HG02973 (cell line): ENCODE results near the gene UBE2E1.
"Not testable (repeated sequence)": the region's sequence is repeated elsewhere in the genome, so short reads cannot be mapped to it uniquely, and the experiment has no call there.

Experiments used
- ATAC-seq: cut with Tn5 transposase; IDR thresholded peaks from one replicate; pipeline ENCODE4 v1.9.1; 2021; ENCODE audit warnings: moderate library complexity; ENCODE audit not compliant: unreplicated experiment

UBE2E1 gene

GRCh38 chr3:23843869-23844268 lies 38.1 kb downstream of the UBE2E1 start:
- no peak for ATAC-seq

GRCh38 chr3:23845326-23846216 lies 39.8 kb downstream of the UBE2E1 start:
- ATAC-seq, result no peak

GRCh38 chr3:23849462-23849861 lies 43.7 kb downstream of the UBE2E1 start:
- ATAC-seq, result not testable (repeated sequence)

DNA sequence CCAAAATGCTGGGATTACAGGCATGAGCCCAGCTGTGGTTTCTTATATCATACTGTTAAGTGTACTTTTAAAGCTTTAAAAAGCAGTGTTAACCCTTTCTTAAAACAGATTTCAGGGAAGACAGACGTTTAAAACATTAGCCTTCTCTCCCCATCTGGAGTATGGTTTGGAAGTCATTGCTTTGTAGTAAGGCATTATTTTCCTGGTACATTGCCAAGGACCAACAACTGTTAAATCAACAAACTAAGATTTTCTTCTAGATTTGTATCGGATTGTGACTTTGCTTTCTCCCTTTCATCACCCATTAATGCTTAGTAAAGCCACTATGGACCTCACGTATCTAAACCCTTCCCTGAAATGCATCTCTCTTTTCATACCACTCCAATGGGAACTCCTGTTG lies 50.5 kb downstream of the UBE2E1 start:
- ATAC-seq, result no peak

GRCh38 chr3:23859012-23859743 lies 53.4 kb downstream of the UBE2E1 start:
- no peak for ATAC-seq

- ATAC-seq, result no peak
Observed at GRCh38 chr3:23859839-23860382, 54.2 kb downstream of the UBE2E1 start.

GRCh38 chr3:23861689-23862088 lies 55.9 kb downstream of the UBE2E1 start:
- ATAC-seq, result no peak

GRCh38 chr3:23863060-23863459 lies 57.3 kb downstream of the UBE2E1 start:
- ATAC-seq, result no peak

DNA sequence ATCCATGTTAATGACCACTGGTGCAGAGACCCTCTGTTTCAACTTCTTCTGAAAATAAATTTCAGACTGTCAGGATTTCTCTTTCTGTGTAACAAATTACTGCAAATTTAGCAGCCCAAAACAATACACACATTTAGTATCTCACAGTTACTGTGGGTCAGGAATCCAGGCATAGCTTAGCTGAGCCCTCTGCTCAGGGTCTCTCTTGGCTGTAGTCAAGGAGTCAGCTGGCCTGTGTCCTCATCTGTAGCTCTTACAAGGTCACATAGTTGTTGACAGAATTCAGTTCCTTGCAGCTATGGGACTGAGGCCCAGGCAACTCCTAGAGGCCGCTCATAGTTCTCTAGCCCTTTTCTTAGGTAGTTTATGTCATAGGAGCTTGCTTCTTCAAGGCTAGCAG lies 59.2 kb downstream of the UBE2E1 start:
- ATAC-seq, result no peak

DNA sequence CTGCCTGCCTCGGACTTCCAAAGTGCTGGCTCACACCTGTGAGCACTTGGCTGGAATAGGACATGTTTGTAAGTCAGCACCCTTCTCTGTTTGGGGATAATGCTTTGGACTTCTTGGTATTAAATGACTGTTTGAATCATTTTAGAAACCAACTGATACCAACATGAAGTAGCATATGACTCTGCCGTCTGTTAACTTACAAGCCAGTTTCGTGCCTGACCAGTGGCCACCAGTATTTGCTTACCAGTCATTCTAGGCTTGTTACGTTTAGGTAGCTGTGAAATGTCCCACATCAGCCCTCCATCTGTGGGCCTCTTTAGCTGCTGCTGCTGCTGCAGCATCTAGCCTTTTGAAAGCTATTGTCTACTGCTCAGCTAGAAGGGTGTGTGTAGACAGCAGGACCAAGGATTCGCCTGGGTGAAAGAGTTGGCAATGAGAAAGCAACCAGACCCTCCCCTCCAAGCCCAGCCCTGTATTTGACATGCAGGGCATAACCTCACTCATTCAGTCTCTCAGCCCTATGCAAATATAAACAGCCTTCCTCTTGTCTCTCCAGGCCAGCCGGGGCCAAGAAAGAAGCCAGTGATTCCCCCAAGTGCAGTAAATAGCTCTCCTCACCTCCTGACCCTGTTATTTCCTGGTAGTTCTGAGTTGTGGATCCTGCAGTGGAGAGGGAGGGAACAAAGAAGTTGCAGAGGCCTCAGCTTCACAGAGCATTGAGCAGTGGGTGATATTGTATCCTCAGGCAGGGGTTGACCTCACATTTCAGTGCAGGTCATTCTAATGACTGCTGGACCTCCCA lies 60.0 kb downstream of the UBE2E1 start:
- peak; percentile 96 for ATAC-seq

GRCh38 chr3:23867400-23867799 lies 61.6 kb downstream of the UBE2E1 start:
- ATAC-seq, result no peak

DNA sequence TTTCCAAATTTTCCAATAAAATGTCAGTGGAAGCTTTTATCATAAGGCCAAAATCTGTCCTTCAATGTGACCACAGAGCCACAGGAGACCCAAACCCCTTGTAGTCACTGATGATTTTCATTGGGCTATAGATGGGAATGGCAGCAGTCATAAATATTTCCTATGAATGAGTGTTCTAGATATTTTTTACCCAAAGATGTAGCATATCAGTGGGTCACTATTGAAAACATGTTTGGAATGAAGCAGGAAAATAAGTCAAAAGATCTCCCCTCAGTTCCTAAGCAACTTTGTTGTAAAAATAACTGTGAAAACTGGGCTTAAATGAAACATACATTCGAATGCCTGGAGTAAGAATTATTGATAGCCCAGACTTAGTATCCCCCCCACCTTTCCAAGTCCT lies 62.1 kb downstream of the UBE2E1 start:
- ATAC-seq, result no peak

GRCh38 chr3:23869977-23870662 lies 64.4 kb downstream of the UBE2E1 start:
- no peak for ATAC-seq

GRCh38 chr3:23870663-23871043 lies 64.9 kb downstream of the UBE2E1 start:
- not testable (repeated sequence) for ATAC-seq

DNA sequence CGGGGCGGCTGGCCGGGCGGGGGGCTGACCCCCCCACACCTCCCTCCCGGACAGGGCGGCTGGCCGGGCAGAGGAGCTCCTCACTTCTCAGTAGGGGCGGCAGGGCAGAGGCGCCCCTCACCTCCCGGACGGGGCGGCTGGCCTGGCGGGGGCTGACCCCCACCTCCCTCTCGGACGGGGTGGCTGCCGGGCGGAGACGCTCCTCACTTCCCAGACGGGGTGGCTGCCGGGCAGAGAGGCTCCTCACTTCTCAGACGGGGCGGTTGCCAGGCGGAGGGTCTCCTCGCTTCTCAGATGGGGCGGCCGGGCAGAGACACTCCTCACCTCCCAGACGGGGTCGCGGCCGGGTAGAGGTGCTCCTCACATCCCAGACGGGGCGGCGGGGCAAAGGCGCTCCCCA lies 65.6 kb downstream of the UBE2E1 start:
- not testable (repeated sequence) for ATAC-seq

GRCh38 chr3:23872330-23872729 lies 66.6 kb downstream of the UBE2E1 start:
- ATAC-seq, result no peak

- no peak for ATAC-seq
Observed at GRCh38 chr3:23873941-23874340, 68.2 kb downstream of the UBE2E1 start.

GRCh38 chr3:23874359-23875112 lies 68.8 kb downstream of the UBE2E1 start:
- ATAC-seq, result no peak

DNA sequence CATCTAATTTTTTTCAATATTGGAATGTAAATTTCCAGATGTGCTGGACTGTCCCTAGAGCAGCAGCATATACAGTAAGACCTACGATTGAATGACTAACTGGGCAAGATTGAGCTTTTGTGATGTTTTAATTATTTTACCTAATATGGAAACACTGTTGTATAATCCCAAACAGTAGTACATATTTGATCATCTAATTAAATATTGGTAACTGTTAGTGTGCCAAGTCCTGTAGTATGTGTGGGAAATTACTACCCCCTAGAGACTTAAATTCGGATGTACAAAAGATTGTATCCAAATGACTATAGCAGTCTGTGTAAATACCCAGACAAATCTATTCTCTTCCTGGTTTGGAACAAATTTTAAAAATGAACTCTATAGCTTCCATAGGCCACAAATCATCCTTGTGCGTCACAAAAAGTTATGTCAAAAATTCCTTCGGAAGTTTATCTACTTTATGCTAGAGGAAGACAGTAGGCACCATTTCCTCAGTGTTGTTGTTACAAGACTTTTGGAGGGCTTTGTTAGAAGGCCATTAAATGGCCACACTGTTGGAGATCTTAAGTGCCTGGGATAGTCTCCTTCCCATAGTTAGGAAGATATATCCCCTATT lies 69.5 kb downstream of the UBE2E1 start:
- no peak for ATAC-seq
